ENCODE results near the gene POU5F1. TPM values are rescaled to one million over a fixed set of nuclear protein-coding genes. Genes with fewer than 3 reads are reported as not detected.
A peak's percentile ranks its signal among the peaks of the same experiment; 100 is the strongest.

The POU5F1 gene
- total and polyA plus RNA-seq, 8 donors = 0.37 to 2.0 (median 1.8) TPM

DNA sequence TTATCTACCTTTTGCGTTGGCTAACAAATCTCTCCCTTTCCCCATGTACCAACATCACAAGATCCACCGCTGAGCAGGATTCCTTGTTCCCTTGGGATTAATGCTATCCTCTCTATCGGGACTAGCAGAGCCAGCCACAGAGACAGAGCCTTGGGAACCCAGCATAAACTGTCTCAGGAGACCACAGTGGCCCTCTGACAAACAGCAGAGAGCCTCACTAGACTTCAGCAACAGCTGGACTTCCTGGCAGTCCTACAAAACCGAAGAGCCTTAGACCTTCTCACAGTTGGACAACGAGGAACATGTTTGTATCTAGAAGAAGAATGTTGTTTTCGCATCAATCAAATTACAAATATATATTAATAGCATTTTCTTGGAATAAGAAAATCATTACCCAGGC, 39.6 kb upstream of the POU5F1 start:
- no peak for TF ChIP-seq CTCF (IDR thresholded peaks at IDR 0.05)
- peak overlapping the region in 1 of 2 donors; percentile 61 for H3K27ac ChIP-seq
- peak in 1 of 4 donors; percentile 72 for DNase-seq
- peaks cover 0 to 50% of the 10 kb centered on the region in 2 donors for H3K4me1 ChIP-seq
- H3K27me3 ChIP-seq = no peaks in the 10 kb centered on the region
- H3K4me3 ChIP-seq = no peak overlapping the region
- no peak for ATAC-seq
- intact Hi-C loops (cut with DNase I) = no loop called here
- H3K36me3 ChIP-seq = no peaks in the 10 kb centered on the region
- H3K9me3 ChIP-seq = no peaks in the 10 kb centered on the region

GRCh38 chr6:31209137-31209536, 38.7 kb upstream of the POU5F1 start:
- Histone ChIP-seq H3K4me1 (peaks cover 0 to 51% of the 10 kb centered on the region in 2 donors), H3K9me3 (no peaks in the 10 kb centered on the region), H3K36me3 (no peaks in the 10 kb centered on the region), H3K4me3 (no peak overlapping the region), H3K27ac (peak overlapping the region in 1 of 2 donors; percentile 61), H3K27me3 (no peaks in the 10 kb centered on the region)
- intact Hi-C loops (cut with DNase I) = no loop called here
- DNase-seq (no peak), ATAC-seq (no peak)
- TF ChIP-seq CTCF (IDR thresholded peaks at IDR 0.05) = no peak

DNA sequence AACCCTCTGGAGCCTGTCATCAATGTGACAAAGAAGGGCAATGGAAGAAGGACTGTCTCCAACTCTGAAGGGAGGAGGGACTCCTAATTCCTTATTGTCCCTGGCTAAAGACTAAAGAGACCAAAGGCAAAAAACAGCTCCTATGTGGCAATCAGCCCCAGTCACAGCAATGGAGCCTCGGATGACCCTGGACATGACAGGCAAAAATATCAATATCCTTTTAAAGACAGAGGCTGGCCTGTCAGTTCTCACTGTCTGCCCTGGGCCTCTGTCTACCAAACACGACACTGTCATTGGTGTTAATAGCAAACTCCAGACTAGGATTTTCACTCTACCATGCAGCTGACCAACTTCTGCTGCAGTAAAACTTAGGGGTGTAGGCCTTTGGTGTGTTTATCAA, 38.0 kb upstream of the POU5F1 start:
- peaks cover 2 to 55% of the 10 kb centered on the region in 2 donors for H3K4me1 ChIP-seq
- TF ChIP-seq CTCF (IDR thresholded peaks at IDR 0.05) = no peak
- H3K27me3 ChIP-seq = no peaks in the 10 kb centered on the region
- intact Hi-C loops (cut with DNase I) = no loop called here
- H3K36me3 ChIP-seq = no peaks in the 10 kb centered on the region
- no peak overlapping the region for H3K4me3 ChIP-seq
- H3K27ac ChIP-seq = peak overlapping the region in 1 of 2 donors; percentile 35
- ATAC-seq = no peak
- no peaks in the 10 kb centered on the region for H3K9me3 ChIP-seq
- DNase-seq = no peak

- peak overlapping the region in 1 of 2 donors; percentile 97 for H3K27ac ChIP-seq
Observed at GRCh38 chr6:31205638-31206037, 35.2 kb upstream of the POU5F1 start.

GRCh38 chr6:31204751-31205145, 34.3 kb upstream of the POU5F1 start:
- no peaks in the 10 kb centered on the region for H3K36me3 ChIP-seq
- H3K4me1 ChIP-seq = peaks cover 3 to 72% of the 10 kb centered on the region in 2 donors
- DNase-seq (no peak), ATAC-seq (no peak)
- no peaks in the 10 kb centered on the region for H3K27me3 ChIP-seq
- H3K4me3 ChIP-seq = peak overlapping the region in 1 of 2 donors; percentile 47
- intact Hi-C loops (cut with DNase I) = no loop called here
- no peaks in the 10 kb centered on the region for H3K9me3 ChIP-seq
- H3K27ac ChIP-seq = peak overlapping the region; percentile 82 to 97
- no peak for TF ChIP-seq CTCF (IDR thresholded peaks at IDR 0.05)

More at GRCh38 chr6:31205638-31206037, 35.2 kb upstream of the POU5F1 start:
- TF ChIP-seq CTCF (IDR thresholded peaks at IDR 0.05) = no peak
- H3K4me1 ChIP-seq = peaks cover 3 to 70% of the 10 kb centered on the region in 2 donors
- no peaks in the 10 kb centered on the region for H3K9me3 ChIP-seq
- no peak overlapping the region for H3K4me3 ChIP-seq
- DNase-seq (no peak), ATAC-seq (no peak)
- no peaks in the 10 kb centered on the region for H3K36me3 ChIP-seq
- intact Hi-C loops (cut with DNase I) = no loop called here
- no peaks in the 10 kb centered on the region for H3K27me3 ChIP-seq

Measured in left lung (tissue), 10 donors.